HG03342 (cell line): ENCODE results near the gene NXT1.

Experiments used
- ATAC-seq: cut with Tn5 transposase; IDR thresholded peaks from one replicate; pipeline ENCODE4 v1.9.1; 2021; ENCODE audit warnings: mild to moderate bottlenecking, moderate library complexity; ENCODE audit not compliant: unreplicated experiment

Gene NXT1

DNA sequence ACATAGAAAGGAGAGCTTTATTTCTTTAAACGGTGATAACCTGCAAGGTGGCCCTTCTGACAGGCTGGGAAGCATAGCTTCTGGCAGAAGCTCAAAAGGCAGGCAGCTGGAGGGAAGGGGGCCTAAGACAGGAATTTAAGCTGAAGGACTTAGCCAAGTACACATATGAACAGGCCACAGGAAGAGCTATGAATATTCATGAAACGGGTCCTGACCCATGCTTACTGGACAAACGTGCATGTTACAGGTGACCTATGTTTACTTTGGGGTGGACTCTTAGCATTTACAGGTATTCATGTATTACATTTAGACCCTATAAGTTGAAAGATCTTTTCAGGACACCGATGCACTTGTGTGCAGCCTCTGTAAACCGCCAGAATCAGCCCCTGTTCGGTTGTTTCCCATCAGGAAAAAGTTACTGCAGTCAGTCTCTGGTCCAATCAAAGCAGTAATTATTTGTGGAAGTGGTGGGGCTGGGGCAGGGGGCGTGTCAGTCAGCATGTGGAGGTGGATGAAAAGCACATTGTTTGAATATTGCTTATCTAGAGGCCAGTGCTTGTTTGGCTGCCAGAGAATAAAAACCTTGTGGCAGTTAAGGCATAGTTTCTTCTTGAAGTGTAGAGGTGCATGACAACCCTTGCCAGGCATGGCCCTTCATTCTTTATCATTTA, 8.5 kb downstream of the NXT1 start:
- no peak for ATAC-seq

DNA sequence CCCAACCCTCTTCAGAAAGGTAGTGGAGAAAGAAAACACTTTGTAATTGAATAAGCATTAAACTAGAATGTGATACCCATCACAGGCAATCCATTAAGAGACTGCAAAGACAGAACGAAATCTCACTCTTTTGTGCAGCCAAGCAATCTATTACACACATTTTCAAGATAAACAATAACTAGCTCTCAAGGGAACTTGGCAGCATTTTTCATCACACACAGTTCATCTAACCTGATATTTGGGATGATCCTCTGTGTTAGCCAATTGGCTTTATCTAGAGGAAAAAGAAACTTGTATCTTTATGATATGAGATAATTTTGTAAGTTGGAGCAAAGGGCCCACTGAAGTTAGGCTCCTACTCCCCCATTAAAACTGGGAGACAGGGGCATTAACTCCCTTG, 9.9 kb downstream of the NXT1 start:
- ATAC-seq = no peak

GRCh38 chr20:23361119-23361475, 10.5 kb downstream of the NXT1 start:
- ATAC-seq = no peak

DNA sequence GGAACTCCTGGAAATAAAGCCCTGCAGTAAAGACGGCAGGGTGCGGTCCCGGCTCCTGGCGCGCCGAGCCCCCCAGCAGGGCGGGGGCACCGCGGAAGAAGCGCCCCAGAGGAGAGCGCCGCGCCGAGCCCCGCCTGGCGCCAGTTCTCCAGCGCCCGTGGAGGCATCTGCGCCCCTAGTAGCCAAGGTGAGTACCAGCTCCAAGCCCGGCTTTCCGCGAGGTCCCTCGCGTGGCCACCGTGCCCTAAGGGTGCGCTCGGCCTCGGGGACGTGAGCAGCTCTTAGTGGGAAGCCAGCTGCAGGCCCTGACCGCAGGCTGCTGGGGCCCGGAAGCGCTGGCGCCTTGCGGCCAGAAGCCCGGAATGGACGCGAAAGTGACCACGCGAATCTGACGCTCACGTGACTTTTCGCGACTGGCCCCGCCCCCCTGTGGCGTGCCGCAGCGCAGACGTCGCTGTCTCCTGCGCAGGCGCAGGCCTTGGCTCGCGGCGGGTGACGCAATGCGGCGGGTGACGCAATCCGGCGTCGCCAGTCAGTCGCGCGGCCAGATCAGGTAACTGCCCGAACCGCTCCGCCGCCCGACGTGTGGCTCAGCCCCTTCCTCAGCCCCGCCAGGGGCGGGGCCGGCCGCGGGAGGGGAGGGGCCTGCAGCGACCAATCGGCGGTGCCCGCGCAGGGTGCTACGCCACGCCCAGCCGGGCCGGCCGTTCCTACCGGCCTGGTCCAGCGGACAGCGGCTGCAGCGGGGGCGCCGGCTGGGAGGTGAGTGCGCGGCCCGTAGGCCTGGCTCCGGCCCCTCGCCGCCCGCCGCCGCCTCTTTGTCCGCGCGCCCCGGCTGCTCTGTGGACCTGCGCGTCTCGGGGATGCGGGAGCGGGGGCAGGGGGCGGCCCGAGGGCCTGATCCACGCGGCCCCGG, 11.1 kb downstream of the NXT1 start, which contains the start of gene GZF1:
Gene GZF1 (plus strand): TSS at position 707 of the 916 bp plus-strand sequence. CDS start 2,202 bp downstream, outside the sequence.
- ATAC-seq = peak; percentile 63

GRCh38 chr20:23362392-23363256, 12.0 kb downstream of the NXT1 start:
- peak; percentile 10 for ATAC-seq

GRCh38 chr20:23363257-23363649, 12.7 kb downstream of the NXT1 start:
- no peak for ATAC-seq

GRCh38 chr20:23365390-23366165, 15.0 kb downstream of the NXT1 start:
- ATAC-seq = no peak

- ATAC-seq = no peak
Measured at GRCh38 chr20:23366384-23366783, 15.8 kb downstream of the NXT1 start.

GRCh38 chr20:23367770-23368169, 17.2 kb downstream of the NXT1 start:
- no peak for ATAC-seq

DNA sequence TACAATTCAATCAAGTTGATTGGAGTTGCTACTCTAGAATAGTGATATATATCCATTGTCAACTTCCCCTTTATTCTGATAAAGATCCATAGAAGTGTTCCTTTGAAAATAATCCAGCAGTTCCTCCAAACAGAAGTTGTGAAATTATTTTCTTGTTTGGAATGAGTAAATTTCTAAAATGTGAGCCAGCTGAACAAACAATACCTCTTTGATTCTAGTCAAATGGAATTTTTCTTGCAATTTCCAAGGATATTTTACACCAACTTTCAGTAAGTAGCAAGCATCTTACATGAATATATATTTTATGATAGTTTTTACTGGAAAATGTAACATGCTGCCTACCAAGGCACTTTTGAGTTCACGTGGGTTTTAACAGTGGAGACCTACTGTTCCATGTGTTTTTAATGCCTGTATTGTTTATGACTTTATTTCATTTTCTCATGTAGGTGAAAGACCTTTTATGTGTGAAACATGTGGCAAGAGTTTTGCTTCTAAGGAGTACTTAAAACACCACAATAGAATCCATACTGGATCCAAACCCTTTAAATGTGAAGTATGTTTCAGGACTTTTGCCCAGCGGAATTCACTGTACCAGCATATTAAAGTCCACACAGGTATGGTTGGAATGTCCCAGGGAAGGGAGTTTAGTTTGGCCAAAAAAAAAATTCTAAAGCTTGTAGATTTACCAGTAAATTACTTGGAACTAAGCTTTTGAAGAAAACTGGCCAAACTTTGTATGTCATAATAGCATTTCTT, 17.9 kb downstream of the NXT1 start:
- ATAC-seq = no peak

GRCh38 chr20:23369072-23369823, 18.7 kb downstream of the NXT1 start:
- ATAC-seq = no peak

GRCh38 chr20:23370274-23370673, 19.7 kb downstream of the NXT1 start:
- no peak for ATAC-seq

DNA sequence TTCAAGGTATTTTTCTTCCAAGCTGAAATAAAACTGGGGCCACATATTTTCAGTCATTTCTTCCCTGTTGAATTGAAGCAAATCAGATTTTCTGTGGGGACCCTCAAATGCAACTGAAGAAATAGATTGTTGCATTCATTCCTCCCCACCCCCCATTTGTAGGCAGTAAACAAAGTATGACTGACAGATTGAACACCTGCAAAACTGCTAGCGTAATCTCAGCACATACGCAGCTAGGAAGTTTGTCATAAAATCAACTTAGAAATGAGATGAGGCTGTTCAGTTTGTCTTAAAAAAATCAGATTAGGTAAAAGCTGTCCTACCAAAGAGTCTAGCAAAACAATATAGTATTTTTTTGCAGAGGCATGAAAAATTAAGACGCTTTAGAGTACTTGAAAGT, 20.3 kb downstream of the NXT1 start:
- ATAC-seq = no peak

DNA sequence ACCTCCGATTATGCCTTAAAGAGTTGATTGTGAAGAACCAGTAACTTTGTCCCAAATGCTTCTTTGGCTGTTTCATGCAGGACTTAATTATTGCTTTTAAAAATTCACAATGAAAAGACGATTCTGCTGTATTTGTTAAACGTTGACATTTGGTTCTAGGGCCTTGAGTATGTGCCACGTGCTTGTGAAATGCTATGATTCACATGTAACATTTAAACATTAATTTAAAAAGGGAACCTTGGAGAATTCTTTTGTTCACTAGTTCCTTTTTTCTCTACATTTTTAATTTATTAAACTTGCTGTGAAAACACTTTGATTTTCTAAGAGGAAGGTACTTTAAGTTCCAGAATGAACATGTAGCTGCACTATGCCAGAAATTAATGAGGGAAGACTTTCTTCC, 20.9 kb downstream of the NXT1 start:
- ATAC-seq = no peak

GRCh38 chr20:23374441-23374840, 23.9 kb downstream of the NXT1 start:
- ATAC-seq = no peak

DNA sequence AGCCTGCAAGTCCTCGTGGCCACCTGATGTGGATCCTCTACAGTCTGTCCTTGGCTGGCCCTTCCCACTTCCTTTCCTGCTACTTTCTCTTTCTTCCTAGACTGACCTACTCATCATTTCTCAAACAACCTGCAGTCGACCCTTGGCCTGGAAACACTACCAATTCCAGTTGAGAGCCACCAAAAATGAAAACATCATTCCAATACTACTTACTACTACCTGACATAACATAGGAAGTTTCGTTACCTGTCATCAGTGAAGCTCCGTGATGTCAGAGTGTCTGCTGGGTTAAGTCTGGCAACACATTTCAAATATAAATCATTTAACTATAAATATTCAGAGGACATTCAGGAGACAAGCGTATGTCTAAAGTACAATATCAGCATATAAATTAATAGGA, 25.2 kb downstream of the NXT1 start:
- ATAC-seq = no peak

DNA sequence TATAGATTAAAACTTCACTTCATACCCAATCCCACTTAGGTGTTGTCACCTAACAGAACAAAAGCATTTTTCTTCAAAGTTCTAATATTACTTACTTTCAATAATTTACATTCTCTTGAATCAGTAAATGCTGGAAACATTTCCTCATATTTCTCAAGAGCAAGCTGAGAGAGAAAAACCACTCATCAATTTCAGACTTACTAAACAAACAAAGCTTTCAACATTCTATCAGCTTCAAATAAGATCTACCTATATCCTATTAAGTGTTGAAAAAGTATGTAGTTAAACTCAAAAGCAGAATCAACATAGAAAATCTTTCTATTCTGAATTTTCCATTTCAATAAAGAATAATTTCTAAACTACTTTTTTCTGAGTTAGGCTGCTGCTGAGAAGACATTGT, 29.2 kb downstream of the NXT1 start:
- no peak for ATAC-seq

DNA sequence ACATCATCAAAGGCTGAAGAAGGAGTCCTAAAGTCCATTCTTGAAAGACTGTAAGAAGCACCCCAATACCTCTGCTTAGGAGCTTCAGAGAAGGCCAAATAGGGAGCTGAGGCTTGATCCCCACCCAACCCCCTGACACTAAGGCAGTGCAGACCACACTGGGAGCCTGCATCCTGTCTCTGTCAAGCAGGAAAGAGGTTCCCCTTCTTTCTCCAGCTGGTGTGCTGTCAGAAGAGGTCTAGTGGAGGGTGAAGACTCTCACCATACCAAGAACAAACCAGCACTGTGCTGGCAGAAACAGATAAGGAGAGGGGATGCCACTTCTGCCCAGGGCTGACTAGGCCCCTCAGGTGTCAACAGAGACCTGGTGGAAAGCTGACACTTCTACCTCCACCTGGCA, 31.3 kb downstream of the NXT1 start:
- no peak for ATAC-seq
